NK-92 treated with Interleukin-12 subunit alpha and Interleukin-12 subunit beta, amount 100 ng/mL, for 24 hours (cell line): ENCODE results near the gene LONRF2.
"Not testable (repeated sequence)": the region's sequence is repeated elsewhere in the genome, so short reads cannot be mapped to it uniquely, and the experiment has no call there.

ENCODE experiments used
- DNase-seq: peaks from one replicate; lab custom pipeline; 2025; lab: John Stamatoyannopoulos, UW

Gene LONRF2

DNA sequence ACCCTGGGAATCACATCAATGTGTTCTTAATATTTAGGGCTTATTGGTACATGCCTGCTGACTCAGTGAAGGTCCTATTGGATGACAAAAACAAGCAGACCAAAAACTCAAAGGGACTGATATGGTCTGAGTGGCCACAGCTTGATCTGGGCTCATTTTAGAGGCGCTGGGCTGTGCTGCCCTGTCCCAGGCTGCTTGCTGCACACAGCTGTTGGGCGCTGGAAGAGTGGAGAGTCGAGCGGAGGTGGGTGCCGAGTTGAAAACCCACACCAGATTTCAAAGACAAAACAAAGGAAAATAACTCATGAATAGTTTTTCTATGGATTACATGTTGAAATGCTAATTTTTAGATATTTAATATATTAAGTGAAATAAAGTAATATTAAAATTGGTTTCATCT lies 68.5 kb downstream of the LONRF2 start:
- no peak for DNase-seq

DNA sequence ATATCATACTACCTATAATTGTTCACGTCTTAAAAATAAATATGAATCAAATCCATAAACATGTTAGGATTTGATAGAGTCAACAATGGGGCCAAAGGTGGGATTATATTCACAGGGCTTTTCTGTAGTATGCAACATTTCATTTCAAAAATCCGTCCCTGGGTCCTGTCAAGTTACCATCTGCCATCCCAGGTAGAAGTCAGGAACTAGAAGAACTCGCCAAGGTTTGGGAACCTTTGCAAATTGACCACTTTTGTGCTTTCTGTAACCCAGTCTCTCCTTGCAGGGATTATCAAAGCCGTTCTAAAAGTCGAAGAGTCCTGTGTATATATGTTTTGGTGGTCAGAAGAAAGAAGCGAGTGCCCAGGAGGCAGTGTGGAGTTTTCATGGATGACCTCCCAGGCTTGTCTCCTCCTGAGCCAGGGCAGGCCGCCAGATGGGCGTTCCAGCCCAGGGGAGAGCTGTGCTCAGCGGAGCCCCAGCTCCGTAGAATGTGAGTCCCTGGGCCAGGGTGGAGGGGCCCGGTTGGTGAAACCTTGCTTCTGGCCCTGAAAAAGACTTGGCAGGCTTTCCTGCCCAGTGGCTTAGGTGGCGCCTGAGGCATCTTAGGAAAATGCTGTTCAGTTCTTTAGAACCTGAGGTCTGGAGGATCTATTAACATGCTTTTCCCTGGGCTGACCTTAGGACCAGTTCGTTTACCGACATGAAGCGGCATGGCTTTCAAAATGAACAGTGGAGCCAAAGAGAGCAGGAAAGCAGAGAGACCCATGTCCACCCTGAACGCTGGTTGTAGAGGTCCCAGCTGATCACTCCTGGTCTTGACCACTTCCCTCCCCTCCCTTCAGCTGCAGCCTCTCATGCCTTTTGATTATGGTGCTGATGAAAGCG lies 69.2 kb downstream of the LONRF2 start:
- DNase-seq: no peak

DNA sequence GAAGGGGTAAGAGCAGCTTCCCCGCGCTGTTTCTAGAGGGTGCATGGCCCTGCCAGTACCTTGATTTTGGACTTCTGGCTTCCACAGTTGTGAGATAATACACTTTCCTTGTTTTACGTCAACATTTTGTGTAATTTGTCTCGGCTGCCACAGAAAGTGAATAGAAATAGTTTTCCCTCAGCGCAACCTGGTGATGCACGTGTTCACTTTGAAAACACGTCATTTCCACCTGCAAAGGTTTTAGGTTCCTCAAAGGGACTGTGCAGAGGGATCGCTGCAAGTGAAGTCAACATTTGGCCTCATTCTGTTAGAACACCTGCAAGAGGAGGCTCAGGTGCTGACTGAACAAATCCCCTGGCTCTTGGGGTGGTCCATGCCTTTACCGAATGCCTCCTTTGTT lies 71.7 kb downstream of the LONRF2 start:
- no peak for DNase-seq

DNA sequence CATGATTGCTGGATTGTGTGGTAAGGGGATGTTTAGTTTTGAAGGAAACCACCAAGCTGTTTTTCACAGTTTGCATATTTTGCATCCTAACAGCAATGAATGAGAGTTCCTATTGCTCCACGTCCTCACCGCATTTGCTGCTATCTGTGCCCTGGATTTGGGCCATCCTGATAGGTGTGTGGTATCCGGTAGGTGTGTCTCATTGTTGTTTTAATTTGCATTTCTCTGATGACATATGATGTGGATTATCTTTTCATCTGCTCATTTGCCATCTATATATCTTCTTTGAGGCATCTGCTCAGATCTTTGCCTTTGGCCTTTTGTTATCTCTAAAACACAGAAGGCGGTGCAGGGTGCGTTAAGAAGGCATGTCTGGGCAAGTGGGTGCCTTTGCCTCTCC lies 73.3 kb downstream of the LONRF2 start:
- no peak for DNase-seq

DNA sequence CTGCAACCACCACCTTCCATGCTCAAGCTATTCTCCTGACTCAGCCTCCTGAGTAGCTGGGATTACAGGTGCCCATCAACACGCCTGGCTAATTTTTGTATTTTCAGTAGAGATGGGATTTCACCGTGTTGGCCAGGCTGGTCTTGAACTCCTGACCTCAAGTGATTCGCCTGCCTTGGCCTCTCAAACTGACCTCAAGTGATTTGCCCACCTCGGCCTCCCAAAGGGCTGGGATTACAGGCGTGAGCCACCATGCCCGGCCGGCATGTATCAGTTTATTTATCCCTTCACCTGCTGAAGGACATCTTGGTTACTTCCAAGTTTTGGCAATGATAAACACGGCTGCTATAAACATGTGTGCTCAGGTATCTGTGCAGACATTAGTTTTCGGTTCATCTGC lies 73.7 kb downstream of the LONRF2 start:
- not testable (repeated sequence) for DNase-seq

DNA sequence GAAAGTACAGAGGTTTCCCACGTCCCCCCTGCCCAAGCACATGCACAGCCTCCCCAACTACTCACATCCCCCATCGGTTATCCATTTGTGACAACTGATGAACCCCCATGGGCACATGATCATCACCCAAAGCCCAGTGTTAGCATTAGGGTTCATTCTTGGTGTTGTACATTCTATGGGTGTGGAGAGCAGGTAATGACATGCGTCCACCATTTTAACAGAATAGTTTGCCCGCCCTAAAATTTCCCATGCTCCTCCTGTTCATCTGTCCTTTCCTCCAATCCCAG lies 74.3 kb downstream of the LONRF2 start:
- DNase-seq: no peak

DNA sequence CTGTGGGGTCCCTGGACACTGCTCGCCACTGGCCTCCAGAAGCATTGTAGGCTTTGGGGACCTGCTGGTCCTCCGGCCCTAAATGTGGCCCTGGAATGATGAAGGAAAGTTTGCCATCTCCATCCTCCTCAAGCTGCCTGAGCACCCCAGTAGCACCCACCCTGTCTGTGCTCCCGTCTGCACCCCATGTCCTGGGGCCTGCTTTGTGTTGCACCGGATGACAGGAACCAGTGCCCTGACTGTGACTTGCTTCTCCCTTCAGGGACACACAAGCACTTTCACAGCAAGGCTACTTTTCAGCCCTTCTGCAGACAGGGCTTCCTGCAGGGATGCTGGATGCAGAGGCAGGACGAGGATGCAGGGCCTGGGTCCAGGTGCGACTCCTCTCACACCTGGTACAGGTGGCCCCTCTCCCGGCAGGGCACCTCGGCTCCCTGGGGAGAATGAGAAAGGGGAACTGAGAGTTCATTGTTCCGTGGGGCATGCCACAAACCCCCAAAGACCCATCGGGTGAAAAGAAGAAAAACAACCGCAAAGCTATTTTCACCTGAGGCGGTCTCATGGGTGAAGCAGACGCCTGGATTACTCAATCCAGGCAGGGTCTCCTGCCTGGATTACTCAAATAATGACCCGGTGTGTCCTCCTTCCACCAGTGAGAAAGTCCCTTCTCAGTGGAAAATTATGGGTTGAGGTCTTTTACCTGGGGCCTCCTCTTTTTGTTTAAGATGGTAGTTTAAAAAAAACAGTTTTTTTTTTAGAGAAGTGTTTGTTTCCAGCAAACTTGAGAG lies 74.9 kb downstream of the LONRF2 start:
- no peak for DNase-seq

DNA sequence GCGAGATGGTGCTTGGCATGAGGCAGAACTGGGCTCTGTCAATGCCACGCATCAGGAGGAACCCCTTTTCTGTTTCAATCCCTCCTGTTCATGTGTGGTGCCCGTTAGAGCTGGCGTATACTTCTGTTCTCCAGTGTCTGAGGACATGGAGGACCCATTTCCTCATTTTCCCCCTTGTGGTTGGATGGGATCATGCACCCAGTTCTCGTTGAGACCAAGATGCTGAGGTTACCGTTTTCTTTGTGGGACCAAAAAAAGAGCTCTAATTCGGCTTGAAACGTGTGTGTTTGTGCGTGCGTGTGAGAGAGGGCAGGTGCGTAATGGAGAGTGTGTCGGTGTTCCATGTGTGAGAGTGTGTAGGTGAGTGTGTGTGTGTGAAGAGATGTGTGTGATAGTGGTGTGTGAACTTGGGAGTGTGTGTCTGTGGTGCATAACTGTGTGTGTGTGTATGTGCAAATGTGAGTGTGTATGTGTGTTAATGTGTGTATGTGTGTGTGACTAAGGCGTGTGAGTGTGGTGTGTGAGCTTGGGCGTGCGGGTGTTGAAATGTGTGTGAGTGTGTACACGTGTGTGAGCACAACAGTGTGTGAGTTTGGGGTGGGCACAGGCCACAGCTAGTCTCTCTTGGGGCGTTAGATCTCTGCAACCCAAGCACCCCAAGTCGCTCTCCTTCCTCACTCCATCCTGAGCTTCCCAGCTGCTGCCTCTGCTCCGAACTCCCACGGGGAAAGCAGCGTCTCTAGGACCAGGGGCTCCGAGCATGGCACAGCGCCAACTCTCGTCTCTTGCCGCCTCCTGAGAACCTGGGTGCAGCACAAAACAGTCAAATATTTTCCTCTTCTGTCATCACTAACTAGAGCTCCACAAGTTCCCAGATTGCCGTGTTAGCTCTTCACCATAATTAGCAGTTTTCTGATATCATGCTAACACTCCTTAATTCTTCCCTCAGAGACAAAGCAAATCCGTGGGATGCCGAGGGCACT lies 75.8 kb downstream of the LONRF2 start:
- DNase-seq: no peak

DNA sequence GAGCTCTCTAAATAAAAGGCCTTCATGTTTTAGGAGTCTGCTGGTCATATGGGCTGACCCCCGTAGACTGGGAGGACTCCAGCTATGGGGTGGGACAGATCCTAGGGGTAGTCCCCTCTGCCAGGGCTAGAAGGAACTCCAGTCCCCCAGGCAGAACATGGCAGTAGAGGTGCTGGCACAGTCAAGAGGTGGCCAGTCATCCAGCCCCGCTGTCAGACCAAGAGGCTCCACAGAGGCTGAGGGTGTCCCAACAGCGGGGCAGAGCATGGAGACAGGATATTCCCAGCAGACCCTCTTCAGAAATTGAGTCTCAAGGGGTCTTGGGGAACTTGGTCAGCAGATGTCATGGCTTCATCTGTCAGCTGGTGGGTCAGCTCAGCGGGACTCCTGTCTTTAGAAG lies 76.6 kb downstream of the LONRF2 start:
- no peak for DNase-seq

DNA sequence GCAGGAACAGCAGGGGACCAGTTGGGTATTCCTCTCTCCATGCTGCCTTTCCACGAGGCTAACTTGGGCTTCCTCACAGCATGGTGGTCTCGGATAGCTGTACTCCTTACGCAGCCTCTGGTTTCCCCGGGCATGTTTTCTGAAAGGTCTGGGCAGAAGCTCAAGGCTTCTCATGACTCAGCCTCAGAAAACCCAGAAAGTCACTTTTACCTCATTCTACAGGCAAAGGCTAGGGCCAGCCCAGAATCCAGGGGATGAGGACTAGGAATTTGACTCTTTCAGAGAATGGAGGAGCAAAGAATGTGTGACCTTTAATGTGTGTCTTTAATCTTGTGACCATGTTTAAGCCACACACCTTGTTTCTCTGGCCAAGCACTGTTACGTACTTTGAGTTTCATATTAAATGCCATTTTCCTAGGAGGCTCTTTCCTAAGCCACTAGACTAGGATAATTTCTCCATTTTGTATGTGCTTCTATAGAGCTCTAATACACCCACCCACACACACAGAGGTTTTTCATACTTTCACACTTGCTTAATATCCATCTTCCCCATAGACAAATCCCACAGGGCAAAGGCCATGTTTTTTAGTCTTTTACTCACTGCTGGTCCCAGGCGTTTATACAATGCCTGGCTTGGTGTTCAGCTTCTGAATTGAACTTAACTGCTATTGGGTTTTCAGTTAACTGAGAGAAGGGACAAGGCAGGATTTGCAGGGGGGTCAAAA lies 77.3 kb downstream of the LONRF2 start:
- DNase-seq: no peak

DNA sequence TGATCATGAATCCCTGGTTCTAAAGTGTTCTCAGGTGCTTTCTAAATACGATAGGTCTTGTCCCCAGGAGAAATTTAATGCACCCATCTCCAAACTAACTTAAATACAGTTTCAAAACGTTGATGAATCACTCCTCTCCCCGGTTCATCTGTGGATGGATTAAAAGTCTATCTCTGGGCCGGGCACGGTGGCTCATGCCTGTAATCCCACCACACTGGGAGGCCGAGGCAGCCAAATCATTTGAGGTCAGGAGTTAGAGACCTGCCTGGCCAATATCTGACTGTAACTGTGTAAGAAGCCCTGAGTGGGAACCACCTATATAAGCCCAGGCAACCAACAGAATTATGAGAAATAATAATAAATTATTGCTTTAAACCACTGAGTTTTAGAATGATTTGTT lies 78.7 kb downstream of the LONRF2 start:
- no peak for DNase-seq

DNA sequence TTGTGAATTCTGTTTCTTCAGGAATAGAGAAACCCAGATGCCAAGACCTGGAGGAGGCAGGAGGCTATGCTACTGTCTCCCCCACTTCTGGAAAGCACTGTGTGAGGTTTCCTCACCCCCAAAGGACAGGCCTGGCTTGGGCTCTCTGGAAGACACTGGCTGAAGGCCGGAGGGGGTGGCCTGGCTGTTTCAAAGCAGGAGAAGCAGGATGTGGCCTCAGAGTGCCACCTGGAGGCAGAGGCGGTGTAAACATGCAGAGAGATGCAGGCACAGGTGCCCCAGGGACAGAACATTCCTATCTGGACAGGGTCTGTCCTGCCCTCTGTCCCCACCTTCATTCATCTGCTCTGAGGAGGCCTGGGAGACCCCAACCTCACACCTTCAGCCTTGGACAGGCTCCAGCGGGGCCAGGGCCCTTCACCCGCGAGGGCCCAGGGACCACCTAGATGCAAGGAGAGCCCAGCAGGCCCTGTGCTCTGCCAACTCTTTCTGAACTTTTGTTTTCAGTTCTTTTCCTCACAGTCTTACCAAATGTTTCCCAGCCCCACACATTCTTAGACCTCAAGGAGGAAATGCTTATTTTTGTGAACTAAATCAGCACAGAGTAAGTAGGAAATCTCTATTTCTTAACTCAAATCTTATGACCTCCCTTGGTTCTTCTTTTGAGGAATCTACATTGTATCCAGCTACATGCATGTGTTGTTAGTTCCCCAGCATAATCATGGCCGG lies 79.2 kb downstream of the LONRF2 start:
- DNase-seq: peak; percentile 12

DNA sequence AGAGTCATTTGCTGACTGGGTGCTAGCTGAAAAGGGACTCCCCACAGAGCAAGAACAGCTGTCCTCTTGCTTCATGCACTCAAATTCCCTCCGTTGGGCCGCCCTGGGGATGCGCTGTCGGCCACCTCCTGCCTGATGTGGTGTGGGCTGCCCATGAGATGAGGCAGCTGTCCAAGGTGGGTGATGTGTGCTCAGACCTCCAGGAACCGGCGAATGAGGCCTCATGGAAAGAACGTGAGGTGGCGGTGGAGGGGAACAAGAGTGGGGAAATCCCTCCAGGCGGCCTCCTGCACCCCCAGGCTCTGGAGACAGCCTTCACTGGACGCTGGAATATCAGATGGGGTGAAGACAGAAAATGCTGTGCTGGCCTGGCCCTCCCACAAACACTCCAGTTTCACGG lies 79.8 kb downstream of the LONRF2 start:
- no peak for DNase-seq

DNA sequence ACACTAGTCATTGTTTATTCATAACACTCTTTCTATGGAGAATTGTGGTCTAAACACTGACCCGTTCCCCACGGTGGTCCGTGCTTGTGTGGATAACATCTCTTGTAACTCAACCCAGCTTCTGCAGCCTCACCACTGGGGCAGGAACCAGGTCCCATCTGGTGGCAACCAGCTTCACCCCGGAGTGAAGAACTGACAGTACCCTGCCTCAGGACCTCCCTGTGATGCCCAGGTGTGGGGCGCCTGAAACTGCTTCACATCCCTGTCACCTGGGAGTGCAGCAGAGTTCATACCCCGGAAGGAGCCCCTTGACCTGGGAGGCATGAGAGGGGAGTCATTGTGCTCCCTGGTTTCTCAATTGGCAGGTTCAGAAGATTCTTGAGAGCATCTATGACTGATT lies 81.1 kb downstream of the LONRF2 start:
- DNase-seq: no peak

DNA sequence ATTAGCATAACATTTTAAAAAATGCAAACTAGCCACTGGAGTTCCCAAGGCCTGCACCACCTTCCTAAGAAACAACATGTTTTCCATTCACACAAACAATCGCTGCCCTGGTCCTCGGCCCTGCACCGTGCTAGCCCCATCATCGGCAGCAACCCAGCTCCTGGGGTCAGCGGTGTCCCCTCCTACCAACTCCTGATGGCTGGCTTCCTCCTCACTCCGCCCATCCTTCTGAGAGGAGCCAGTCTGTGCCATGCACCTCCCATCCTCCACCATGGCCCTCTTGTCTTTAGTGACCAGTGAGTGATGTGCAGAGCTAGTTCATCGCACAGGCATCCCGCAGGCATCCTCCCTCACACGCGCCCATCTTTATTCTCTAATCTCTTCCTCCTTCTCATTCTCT lies 81.9 kb downstream of the LONRF2 start:
- DNase-seq: no peak

DNA sequence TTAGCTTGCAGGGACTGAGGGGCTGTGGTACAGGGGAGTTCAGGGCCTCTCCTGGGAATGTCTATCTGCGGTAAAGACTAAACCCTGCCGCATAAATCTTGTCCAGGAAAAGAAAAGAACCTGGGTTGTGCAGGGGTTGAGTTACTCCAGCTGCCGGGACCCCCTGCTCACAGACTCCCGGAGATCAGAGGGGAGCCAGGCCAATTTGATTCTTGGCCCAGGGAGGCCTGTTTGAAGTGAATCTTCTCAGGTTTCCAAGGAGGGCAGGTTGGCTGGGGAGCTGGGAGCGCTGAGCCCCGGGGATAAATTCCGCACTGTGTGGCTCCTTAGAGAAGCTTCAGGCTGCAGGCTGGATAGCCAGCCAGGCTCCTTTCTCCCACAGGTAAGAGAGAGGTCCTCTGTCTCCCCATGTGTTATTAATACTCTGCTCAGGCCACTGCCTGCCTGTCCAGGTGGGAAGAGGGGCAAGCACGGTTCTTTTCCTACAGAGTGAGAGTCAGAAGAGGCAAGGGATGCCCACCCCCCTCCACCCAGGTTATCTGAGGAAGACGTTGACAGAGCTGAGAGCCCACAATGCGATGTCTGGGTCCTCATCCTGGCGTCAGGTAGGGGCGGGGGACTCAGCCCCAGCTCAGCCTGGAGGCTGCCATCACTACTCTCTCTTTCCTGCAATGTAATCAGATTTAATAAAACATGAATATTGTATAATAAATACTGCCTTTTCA lies 82.7 kb downstream of the LONRF2 start:
- no peak for DNase-seq

DNA sequence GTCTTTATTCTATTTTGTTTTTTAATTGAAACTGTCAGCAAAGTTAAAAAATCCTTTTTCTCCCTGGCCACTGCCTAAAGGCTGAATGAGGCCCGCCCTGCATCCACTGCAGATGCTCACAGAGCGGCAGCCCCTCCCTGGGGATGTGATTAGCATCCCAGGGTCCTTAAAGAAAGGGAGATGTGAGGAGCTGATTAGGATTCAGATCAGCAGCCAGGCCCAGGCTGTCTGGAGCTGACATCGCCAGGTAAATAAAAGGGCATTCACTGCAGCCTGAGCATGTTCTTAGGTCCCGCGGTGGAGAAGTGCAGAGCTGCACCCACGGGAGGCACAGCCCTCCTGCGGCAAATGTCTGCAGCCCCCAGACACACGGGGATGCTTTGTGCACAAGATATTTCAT lies 83.8 kb downstream of the LONRF2 start:
- DNase-seq: no peak

DNA sequence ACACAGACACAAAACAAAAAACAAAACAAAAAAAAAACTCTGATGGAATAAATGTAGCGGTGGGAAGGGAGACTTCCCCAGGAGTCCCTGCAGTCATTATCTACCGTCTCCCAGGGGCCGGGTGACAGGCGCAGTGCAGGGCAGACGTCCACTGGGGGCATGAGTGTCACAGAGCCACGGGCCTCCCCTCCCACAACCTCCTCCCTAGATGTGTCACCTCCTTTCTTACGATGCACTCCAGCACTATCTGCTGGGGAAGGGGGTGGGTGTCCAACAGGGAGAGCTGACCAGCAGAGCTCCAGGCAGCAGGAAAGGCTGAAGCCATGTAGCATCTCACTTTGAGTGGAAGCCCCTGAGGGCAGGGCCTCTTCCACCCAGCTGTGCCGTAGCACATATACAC lies 84.5 kb downstream of the LONRF2 start:
- no peak for DNase-seq

DNA sequence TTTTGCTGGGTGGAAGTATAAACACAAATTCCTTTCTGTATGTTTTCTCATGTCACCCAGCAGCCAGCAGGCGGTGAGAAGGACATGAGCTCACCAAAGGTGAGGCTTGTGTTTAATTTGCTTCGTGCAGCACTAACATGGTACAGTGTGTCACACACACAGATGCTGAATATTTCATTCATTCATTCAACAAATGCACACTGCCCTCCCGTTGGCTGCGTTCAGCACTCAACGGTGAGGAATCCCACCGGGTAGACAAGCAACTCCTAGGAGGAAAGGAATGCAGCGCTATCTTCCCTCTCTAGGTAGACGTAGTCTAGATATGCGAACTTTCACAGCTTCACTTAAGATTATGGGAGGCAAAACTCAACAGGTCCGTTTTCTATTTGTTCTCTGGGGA lies 85.1 kb downstream of the LONRF2 start:
- DNase-seq: no peak

DNA sequence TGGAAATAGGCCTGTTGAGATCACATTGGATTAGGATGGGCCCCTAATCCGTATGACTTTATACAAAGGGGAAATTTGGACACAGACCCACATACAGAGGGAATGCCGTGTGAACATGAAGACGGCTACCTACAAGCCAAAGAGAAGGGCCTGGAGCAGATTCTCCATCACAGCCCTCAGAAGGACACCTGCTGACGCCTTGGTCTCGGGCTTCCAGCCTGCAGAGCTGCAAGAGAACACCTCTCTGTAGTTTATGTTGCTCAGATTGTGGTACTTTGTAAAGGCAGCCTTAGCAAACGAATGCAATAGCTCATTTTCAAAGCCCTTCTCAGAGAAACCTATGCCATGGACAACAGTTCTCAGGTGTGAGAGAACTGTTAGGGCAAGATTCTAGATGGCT lies 86.1 kb downstream of the LONRF2 start:
- no peak for DNase-seq
